Stimulated activated CD8-positive, alpha-beta memory T cell treated with anti-CD3 and anti-CD28 coated beads, Interleukin-4, amount 100 ng/mL, for 48 hours (primary cell): ENCODE measurements around the gene ANKRD7.

Experiments
- DNase-seq: peaks from one replicate; pipeline ENCODE4 v3.0.0-alpha.2; 2020

Gene ANKRD7

GRCh38 chr7:118224521-118224920 is at the start of gene ANKRD7:
TSS of gene ANKRD7 (plus strand) at chr7:118224704. CDS start at chr7:118224831, 127 bp downstream.
- DNase-seq: no peak

GRCh38 chr7:118175740-118176139 is 48.8 kb upstream of the ANKRD7 start:
- DNase-seq: no peak

- no peak for DNase-seq
These were observed 45.3 kb upstream of the ANKRD7 start for GRCh38 chr7:118179191-118179590.

GRCh38 chr7:118182593-118183427 is 41.7 kb upstream of the ANKRD7 start:
- no peak for DNase-seq

- DNase-seq: peak; percentile 35
These were observed 41.1 kb upstream of the ANKRD7 start for GRCh38 chr7:118183428-118183785.

GRCh38 chr7:118183786-118184564 is 40.5 kb upstream of the ANKRD7 start, which contains the start of gene LSM8:
TSS of gene LSM8 (plus strand) at chr7:118184164. CDS start at chr7:118184224, 60 bp downstream.
- DNase-seq: peak; percentile 97

GRCh38 chr7:118184565-118184940 is 40.0 kb upstream of the ANKRD7 start:
- DNase-seq: no peak

- DNase-seq: no peak
These were observed 39.2 kb upstream of the ANKRD7 start for GRCh38 chr7:118185163-118185860.

GRCh38 chr7:118186501-118186900 is 38.0 kb upstream of the ANKRD7 start:
- no peak for DNase-seq

- DNase-seq: no peak
These were observed 29.9 kb upstream of the ANKRD7 start for GRCh38 chr7:118194571-118194970.

- DNase-seq: peak; percentile 67
These were observed 28.5 kb upstream of the ANKRD7 start for GRCh38 chr7:118195837-118196474.

- DNase-seq: no peak
These were observed 22.4 kb upstream of the ANKRD7 start for GRCh38 chr7:118202061-118202460.

GRCh38 chr7:118214051-118214832 is 10.3 kb upstream of the ANKRD7 start:
- peak; percentile 85 for DNase-seq

- no peak for DNase-seq
These were observed 9.7 kb upstream of the ANKRD7 start for GRCh38 chr7:118214833-118215182.

- DNase-seq: no peak
These were observed 7.3 kb upstream of the ANKRD7 start for GRCh38 chr7:118217210-118217619.

- no peak for DNase-seq
These were observed 5.9 kb upstream of the ANKRD7 start for GRCh38 chr7:118218413-118219156.

GRCh38 chr7:118219157-118219512 is 5.4 kb upstream of the ANKRD7 start:
- DNase-seq: no peak

- DNase-seq: no peak
These were observed 3.9 kb upstream of the ANKRD7 start for GRCh38 chr7:118220583-118220982.

GRCh38 chr7:118222591-118222990 is 1.9 kb upstream of the ANKRD7 start:
- no peak for DNase-seq

- no peak for DNase-seq
These were observed 8.3 kb downstream of the ANKRD7 start for GRCh38 chr7:118232837-118233236.

- no peak for DNase-seq
These were observed 9.3 kb downstream of the ANKRD7 start for GRCh38 chr7:118233799-118234198.

GRCh38 chr7:118239014-118239413 is 14.5 kb downstream of the ANKRD7 start:
- DNase-seq: no peak
